Measurements from ENCODE around the gene HOXA7.

The HOXA7 gene

DNA sequence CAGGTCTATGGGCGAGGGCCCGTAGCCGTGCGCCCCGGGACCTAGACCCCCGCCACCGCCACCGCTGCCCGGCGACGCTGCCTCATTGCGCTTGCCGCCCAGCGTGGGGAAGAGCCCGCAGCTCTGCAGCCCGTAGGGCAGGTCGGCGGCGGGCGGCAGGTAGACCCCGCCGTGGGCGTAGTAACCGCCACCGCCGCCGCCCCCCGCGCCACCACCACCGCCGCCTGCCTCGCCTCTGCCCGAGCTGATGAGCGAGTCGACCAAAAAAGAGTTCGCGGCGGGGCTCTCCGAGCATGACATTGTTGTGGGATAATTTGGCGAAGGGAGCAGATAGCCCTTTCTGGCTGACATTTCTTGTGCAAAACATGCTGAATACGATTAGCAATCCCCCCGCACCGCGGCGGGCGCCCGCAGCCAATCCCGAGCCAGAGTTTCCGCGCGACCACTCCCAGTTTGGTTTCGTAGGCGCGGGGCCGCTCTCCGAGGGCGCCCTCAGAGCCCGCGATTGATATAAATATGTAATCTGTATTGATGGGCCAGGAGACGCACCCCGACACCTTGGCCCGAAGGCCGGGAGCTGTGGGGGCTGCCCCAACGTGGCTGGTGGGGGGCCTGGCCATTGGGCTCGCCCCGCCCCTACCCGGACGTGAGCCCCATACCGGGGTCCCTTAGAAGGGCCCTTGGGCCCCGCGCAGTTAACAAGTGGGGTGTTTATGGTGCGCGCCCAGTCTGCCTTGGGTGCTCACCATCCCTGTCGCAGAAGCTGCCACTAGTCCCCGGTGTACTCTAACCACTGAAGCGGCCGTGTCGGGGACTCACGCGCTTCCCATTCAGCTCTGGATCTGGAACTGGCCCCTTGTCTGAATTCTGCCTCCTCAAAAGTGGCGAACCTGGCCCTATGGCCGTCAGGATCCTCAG is 17.7 kb upstream of the HOXA7 start, which contains the start of gene HOXA10:
Gene HOXA10 (minus strand): TSS at position 365 of the 918 bp plus-strand sequence. CDS start 14 bp downstream, at position 351.
- peak within 1 kb of the TSS; percentile 78 for H3K4me3 ChIP-seq (ENCODE audit: low read depth, low read length)
- DNase-seq (ENCODE audit: low read depth), result no peak

DNA sequence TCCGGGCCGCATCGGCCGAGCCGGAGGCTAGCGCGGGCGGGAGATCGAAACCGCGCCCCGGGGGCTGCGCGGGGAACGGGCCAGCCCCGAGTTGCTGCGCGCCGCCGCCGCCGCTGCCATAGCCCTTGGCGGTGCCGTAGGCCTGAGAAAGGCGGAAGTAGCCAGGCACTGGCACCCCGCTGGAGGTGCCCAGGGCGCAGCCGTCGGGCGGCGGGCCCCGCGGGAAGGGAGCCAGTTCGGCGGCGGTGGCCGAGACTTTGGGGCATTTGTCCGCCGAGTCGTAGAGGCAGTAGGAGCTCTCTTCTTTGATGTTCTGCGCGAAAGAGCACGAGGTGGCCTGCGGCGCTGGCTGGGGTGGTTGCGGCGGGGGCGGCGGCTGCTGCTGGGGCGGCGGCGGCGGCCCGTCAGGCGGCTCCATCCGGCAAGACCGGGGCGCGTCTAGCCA is 17.1 kb upstream of the HOXA7 start:
- no peak for DNase-seq (ENCODE audit: low read depth)
- H3K4me3 ChIP-seq (ENCODE audit: low read depth, low read length), result peak overlapping the region; percentile 78

DNA sequence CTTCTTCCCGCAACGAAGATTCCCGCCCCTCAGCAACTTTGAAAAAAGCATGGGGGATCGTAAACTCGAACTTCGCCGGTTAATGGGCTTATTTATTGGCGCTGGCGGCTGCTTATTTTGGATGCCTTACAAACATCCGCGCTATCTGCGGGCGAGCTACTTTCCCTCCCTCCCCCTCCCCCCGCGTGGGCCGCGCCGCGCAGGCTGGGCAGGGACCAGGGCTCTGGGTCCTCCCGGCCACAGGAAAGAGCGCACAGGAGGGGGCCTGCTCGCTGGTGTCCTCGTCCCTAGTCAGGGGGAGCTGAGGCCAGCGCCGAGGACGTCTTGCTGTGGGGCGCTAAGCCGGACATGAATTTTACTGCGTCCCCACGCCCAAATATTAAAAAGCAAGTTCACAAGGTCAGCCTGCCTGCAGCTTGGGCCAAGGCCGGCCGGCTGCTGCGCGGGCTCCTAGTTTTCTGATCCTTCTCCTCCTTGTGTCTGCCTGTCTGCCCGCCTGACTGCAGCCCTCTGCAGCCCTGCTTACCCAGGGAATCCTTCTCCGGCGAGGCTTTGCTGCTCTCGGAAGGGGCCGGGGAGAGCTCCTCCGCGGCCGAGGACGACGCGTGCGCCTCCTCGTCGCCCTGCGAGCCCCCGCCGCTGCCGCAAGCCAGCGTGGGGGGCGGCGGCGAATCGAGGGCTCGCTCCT is 16.5 kb upstream of the HOXA7 start:
- H3K4me3 ChIP-seq (ENCODE audit: low read depth, low read length), result peak overlapping the region; percentile 78
- peak; percentile 78 for DNase-seq (ENCODE audit: low read depth)

DNA sequence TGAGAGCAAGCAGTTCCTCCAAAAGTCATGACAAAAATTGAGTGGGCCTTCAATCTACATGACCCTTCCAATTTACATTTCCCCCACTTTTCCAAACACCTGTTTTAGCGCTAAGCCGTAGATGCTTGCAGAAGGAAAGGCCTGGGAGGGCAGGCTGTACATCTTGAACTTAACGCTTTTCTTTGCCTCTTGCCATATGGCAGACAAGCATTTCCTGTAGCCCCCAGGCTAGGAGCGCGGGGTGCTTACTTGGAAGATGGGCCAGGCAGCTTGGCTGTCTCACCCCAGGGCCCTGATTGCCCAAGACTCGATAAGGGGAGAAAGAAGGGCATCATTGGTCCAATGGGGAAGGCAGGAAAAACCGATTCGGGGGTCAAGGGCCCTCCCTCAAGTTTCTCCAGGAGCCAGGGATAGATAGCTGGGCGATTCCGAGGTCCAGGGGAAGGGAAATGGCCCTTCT is 15.9 kb upstream of the HOXA7 start:
- H3K4me3 ChIP-seq (ENCODE audit: low read depth, low read length), result peak overlapping the region; percentile 78

DNA sequence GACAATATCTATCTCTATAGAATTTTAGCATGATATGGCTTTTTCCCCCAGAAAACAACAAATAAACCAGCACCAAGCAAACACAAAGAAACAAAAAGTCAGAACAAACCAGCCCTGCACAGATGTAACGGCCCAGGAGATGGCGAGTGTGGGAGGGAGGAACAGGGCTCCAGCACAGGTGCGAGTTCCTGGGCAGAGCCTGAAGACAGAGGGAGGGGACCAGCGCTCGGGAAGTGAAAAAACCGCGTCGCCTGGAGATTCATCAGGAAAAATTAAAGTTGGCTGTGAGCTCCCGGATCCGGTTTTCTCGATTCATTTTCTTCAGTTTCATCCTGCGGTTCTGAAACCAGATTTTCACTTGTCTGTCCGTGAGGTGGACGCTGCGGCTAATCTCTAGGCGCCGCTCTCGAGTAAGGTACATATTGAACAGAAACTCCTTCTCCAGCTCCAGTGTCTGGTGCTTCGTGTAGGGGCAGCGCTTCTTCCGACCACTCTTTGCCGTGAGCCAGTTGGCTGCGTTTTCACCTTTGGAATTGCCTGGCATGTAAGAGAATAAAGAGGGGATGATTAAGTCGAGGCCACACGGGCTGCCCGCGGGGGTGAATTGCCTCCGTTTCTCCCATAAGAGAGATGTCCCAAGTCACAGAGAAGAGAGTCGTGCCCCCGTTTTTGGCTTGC is 15.3 kb upstream of the HOXA7 start:
- no peak for DNase-seq (ENCODE audit: low read depth)
- peak overlapping the region; percentile 78 for H3K4me3 ChIP-seq (ENCODE audit: low read depth, low read length)

More for the DNA sequence above, 15.9 kb upstream of the HOXA7 start:
- no peak for DNase-seq (ENCODE audit: low read depth)

DNA sequence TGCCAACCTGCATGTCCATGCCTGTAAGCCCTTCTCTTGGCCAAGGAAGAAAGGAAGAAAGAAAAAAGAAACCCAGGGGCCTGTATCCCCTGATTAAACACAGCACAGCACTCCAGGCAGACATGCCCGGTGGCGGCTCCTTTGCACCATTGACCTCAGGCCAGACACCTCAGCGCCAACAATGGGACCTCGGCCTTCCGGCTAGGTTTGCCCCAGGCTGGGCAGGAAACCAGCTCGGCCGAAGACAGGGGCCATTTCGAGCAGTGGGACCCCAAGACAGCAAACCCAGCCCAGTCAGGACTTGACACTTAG is 14.8 kb upstream of the HOXA7 start:
- H3K4me3 ChIP-seq (ENCODE audit: low read depth, low read length), result peak overlapping the region; percentile 78
- DNase-seq (ENCODE audit: low read depth), result no peak

DNA sequence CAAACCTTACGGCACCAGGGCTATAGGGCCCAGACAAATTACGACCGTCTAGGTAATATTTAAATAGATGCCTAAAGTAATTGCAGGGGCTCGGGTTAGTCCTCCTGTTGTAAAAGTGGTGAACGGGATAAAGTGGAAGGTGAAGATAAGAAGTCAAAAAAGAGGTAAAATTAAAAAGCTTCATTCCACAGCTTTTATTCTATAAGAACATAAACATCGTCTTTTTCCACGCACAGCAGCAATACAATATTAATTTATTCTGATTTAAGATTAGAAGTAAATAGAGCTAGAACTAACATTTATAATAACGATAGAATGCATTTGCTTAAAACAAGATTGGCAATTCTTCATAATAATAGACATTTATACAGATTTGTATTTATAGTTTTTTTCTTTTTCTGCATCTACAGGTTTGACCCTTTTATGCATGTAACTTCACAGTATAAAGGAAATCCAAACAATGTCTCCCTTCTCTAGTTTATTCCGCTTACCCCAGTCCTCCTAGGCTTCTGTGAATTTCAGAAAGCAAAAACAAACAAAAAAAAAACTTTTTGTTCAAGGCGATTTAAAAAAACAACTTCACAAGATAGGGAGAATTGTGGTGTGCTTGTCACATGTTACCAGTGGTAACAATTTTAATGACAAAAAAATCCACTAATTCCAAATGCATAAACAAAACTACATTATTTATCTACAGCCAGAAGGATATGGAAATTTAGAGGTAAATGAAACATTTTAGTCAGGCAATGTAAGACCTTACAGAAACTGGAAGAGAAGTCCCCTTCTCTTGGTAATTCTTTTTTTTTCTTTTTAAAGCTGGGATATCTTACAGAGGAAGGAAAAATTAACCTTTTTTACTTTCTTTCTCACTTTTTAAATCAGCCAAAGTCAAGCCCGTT is 14.2 kb upstream of the HOXA7 start:
- H3K4me3 ChIP-seq (ENCODE audit: low read depth, low read length), result peak overlapping the region; percentile 78
- no peak for DNase-seq (ENCODE audit: low read depth)

DNA sequence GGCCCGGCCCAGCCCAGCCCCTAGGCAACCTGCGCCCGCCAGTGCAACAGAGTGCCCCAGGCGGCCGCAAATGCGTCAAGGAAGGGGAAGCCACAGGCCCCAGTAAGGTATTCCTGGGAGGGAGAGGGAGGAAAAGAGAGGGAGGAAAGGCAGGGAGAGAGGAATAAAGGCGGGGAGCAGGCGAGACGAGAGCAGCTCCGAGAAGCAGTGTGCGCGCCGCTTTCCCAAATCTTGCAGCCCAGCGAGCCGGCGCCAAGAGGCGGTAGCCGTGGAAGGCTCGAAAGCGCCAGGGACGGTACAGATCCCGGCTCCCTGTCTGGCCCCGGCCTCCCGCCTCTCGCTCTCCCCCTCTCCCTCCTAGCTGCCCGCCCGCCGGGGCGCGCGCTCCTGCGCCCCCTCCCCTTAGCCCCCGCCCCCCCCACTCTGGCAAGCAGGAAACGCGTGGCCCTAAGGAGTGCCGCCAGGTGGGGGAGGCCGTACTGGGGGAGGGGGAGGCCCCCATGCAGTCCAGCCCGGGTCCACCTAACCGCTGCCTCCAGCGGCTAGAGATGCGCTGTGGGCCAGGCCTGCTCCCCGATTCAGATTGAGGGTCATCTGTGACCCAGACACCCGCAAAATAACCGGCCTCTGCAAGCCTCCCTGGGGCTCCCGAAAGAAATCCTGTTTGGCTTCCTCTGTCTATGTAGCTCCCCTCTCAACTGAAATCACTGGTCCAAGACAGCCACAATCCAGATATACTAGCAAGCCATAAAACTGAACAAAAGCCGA is 13.4 kb upstream of the HOXA7 start:
- DNase-seq (ENCODE audit: low read depth), result no peak
- peak overlapping the region; percentile 78 for H3K4me3 ChIP-seq (ENCODE audit: low read depth, low read length)

DNA sequence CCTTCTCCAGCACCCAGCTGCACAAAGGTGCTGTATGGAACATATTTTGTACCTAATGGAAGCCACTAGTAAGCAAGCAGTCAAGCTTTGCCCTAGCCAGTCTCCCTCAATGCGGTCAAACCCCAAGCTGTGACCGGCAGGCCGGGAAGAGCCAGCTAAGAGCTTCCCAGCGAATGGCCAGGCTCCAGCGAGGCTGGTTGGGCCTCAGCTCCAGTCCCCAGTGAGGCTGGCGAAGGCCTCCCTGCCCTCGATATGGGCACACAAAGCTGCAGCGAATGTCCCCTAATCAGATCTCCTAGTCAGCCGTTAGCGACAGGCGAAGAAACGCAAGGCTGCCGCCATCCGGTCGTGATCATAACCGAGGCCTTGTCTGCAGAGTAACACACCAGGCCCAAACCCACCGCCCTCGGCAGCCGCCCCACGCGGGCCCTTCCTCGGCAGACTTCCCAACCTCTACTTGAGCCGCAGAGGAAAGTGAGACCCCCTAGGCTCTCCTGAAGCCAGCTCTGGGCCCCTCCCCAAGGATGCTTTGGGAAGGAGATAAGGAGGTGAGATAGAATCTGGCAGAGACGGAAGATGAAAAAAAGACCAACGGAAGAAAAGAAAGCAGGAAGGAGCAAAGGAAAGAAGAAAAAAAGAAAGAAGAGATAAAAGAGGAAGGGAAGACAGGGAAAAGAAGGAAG is 11.9 kb upstream of the HOXA7 start:
- no peak for DNase-seq (ENCODE audit: low read depth)

DNA sequence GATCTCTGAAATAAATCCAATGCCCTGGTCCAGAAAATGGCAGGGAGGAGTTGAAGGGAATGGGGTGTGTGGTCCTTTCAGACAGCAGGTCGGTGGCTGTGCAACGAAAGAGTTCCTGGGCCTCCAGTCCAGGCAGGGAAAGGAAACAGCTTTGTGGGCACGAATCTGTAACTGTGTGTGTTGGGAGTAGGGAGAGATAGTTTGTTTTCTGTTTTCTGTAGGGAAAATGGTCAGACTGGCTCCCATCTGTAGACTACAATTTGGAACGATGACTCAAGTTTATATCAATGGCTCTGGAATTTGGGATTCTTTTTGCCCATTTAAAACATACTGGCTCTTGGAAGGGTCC is 11.4 kb upstream of the HOXA7 start:
- peak overlapping the region; percentile 78 for H3K4me3 ChIP-seq (ENCODE audit: low read depth, low read length)
- DNase-seq (ENCODE audit: low read depth), result no peak

More for the DNA sequence above, 11.9 kb upstream of the HOXA7 start:
- peak overlapping the region; percentile 78 for H3K4me3 ChIP-seq (ENCODE audit: low read depth, low read length)

DNA sequence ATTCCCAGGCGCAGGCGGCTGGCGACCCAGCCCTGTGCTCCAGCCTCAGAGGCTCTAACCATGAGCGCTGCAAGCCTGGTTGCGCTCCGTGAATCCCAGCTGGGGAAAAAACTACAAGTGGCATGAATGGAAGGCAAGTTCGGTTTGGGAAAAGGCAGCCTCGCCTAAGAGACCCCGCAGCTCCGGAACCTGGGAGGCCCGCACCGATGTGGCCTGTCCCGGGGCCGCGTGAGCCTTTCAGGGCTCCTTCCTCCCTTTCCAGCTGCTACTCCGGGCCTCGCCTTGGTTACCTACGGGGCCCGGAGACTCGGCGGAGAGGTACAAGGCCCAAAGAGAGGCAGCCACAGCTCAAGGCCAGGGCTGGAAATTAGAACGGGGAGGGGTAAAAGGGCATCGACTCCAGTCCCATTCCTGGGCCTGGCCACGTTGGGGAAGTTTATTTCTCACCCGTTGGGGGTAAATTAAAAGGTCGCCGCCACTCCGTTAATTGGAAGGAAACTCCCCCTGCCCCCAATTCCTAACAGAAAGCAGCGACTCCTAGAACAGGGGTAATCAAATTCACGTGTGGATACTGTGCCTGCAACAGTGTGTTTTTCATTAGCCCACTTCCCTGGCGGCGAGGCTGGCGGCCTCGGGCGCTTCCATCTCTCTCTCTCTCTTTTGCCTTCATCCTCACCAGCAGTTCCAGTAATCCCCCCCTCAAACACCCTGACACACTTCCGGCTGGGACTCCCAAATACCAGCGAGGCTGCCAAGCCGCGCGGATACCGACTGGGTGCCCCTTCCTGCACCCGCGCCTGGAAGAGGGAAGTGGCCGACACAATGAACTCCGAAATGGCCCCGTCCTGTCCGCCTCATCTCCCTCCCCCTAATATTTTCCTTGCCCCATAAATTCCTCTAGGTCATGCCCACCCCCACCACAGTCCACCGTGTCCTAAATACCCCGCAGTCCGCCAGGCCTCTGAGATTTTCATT is 10.3 kb upstream of the HOXA7 start:
- peak overlapping the region; percentile 78 for H3K4me3 ChIP-seq (ENCODE audit: low read depth, low read length)

DNA sequence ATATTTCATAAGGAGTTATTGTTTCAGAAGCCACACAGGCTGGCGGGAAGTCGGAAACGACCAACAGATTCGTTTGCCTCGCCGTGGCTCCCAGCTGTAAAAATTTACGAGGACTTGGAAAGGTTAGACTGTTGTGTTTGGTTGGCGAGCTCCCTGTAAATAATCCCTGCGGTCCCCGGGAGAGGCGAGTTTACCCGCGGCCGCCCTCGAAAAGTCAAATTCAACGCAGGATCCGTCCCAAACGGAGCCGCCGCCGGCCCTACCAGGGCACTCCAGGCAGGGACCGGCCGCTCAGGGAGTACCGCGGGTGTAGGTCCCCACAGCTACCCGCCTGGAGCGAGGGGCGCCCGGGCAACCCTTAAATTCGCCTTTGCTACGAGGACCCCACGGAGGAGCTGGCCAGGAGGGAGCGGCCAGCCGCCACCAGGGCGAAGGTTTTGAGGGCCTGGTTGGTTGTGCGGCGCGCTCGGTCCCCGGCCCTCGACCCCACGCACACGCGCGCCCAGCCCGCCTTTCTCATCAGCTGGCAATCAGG is 9.6 kb upstream of the HOXA7 start:
- H3K4me3 ChIP-seq (ENCODE audit: low read depth, low read length), result peak overlapping the region; percentile 78
- no peak for DNase-seq (ENCODE audit: low read depth)

More for the DNA sequence above, 10.3 kb upstream of the HOXA7 start:
- DNase-seq (ENCODE audit: low read depth), result no peak

DNA sequence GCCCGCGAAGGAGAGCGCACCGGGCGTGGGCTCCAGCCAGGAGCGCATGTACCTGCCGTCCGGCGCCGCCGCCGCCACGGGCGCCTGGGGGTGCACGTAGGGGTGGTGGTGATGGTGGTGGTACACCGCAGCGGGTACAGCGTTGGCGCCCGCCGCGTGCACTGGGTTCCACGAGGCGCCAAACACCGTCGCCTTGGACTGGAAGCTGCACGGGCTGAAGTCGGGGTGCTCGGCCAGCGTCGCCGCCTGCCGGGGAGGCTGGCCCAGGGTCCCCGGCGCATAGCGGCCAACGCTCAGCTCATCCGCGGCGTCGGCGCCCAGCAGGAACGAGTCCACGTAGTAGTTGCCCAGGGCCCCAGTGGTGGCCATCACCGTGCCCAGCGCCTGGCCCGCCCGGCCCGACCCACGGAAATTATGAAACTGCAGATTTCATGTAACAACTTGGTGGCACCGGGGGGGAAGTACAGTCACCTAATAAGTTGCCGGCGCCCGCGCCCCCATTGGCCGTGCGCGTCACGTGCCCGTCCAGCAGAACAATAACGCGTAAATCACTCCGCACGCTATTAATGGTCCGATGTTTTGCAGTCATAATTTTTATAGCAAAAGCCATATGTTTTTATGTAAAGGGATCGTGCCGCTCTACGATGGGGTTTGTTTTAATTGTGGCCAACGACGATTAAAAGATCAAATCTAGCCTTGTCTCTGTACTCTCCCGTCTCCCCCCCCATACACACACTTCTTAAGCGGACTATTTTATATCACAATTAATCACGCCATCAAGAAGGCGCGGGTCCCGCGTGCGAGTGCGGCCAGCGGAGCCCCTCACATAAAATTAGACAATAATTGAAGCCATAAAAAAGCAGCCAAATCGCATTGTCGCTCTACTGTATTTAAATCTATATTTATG is 8.9 kb upstream of the HOXA7 start, which contains the start of gene HOXA9:
Gene HOXA9 (minus strand): TSS at position 449 of the 907 bp plus-strand sequence. CDS start 80 bp downstream, at position 369.
- H3K4me3 ChIP-seq (ENCODE audit: low read depth, low read length), result peak within 1 kb of the TSS; percentile 78
- DNase-seq (ENCODE audit: low read depth), result peak; percentile 94

DNA sequence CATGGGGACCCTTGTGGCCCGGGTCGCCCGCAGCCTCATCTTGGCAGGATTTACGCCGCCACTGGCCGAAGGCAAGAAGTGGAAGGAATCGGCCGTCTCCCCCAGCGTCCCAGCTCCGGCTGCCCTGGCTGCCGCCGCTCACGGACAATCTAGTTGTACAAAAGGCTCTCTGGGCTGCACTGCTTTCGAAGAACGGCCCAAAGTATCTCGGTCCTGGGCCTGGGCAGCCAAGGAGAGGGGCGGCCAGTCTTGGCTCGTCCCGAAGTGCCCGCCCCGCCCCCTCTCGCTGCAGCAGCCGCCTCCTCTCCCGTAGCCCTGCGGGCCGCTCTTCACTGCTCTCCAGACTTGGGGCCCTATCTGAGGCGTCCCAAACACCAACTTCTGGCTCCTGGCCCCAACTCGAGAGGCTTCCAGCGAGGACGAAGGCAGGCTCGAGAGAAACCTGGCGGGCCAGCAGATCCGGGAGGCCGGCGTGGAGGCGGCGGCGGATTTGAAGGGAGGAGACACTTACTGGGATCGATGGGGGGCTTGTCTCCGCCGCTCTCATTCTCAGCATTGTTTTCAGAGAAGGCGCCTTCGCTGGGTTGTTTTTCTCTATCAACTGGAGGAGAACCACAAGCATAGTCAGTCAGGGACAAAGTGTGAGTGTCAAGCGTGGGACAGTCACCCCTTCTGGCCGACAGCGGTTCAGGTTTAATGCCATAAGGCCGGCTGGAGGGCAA is 8.1 kb upstream of the HOXA7 start:
- peak overlapping the region; percentile 78 for H3K4me3 ChIP-seq (ENCODE audit: low read depth, low read length)
- DNase-seq (ENCODE audit: low read depth), result no peak

DNA sequence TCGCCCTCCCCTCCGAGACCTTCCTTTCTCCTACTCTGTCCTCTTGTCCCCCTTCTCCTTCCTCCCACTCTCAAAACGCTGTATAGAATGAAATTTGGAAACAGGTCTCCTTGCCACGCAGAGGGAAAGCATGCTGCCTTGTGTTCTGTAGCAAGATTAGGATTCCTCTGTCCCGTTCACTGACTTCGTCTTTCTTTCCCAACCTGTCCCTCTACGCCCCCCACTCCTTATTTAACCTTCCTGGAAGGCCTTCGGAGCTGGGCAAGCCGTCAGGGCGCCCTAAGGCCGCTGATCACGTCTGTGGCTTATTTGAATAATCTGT is 7.5 kb upstream of the HOXA7 start:
- no peak for DNase-seq (ENCODE audit: low read depth)
- peak overlapping the region; percentile 78 for H3K4me3 ChIP-seq (ENCODE audit: low read depth, low read length)

All from skeletal muscle cell (primary cell).